Prostate gland (tissue), 2 donors: Measurements from ENCODE around the gene MAVS. TPM values are rescaled to one million over a fixed set of nuclear protein-coding genes. Genes with fewer than 3 reads are reported as not detected.
A peak's percentile ranks its signal among the peaks of the same experiment; 100 is the strongest.

Source experiments
- DNase-seq: peaks from one replicate; pipeline ENCODE4 v3.0.0-alpha.2; 2019; ENCODE audit warnings: low spot score
- H3K27ac ChIP-seq, 2 donors: fragments of 200-600 bp; sonication (generic); 2 replicates each; pipeline ENCODE4 v1.5.1; 2017 to 2019
- H3K27me3 ChIP-seq: fragments of 200-600 bp; sonication (generic); replicated peaks from 2 replicates; pipeline ENCODE4 v1.5.1; 2019; ENCODE audit not compliant: insufficient read depth
- H3K36me3 ChIP-seq, 2 donors: fragments of 200-600 bp; sonication (generic); 1 replicate in 1 of 2; 2 replicates in 1 of 2; pipeline versions ENCODE4 v1.5.1 to v1.8.1; 2017 to 2019
- H3K4me1 ChIP-seq: fragments of 200-600 bp; sonication (generic); replicated peaks from 2 replicates; pipeline ENCODE4 v1.5.1; 2019
- H3K4me3 ChIP-seq, 2 donors: fragments of 200-600 bp; sonication (generic); 2 replicates each; pipeline ENCODE4 v1.5.1; 2017 to 2019
- H3K9me3 ChIP-seq: fragments of 200-600 bp; sonication (generic); 2 replicates; pipeline ENCODE4 v1.5.1; 2017
- CTCF ChIP-seq, 4 experiments: fragments of 200-600 bp in 2 of 4; fragments of 450-650 bp in 2 of 4; sonication (generic) in 2 of 4; IDR thresholded peaks; 1 replicate in 3 of 4; 2 replicates in 1 of 4; pipeline ENCODE4 v1.5.1; 2016 to 2019; ENCODE audit warnings: antibody characterized with exemption in 4 of 4, mild to moderate bottlenecking in 2 of 4, moderate library complexity in 2 of 4
- POLR2A ChIP-seq: fragments of 450-650 bp; IDR thresholded peaks from one replicate; pipeline ENCODE4 v1.6.1; 2016; ENCODE audit warnings: antibody characterized with exemption, mild to moderate bottlenecking
- POLR2AphosphoS5 ChIP-seq: sonication (generic); formaldehyde crosslinking; IDR thresholded peaks from one replicate; pipeline ENCODE4 v1.6.1; 2017; ENCODE audit warnings: antibody characterized with exemption
- WGBS: methylation state at CpG from one replicate; pipeline ENCODE4 v1.1.5; 2018; 5-methylcytosine and 5-hydroxymethylcytosine counted together
- intact Hi-C: fragments of 100-400 bp; cut with DNase I; formaldehyde crosslinking; loops from one replicate; pipeline ENCODE4 v1.14.2; 2022
- total RNA-seq, 2 donors: library from RNA; depleted of rRNA; stranded (reverse); fragments of >200 nt; gene quantifications; one replicate each; pipeline ENCODE4 v1.1.0, GENCODE V29; 2016

Gene MAVS
- total RNA-seq, 2 donors from 2014 or later = 26.7 to 40.2 TPM

GRCh38 chr20:3819411-3820047, 27.1 kb upstream of the MAVS start:
- WGBS = 61% methylated on average over 20 of the region's 20 CpGs
- DNase-seq = no peak
- peak overlapping the region; percentile 59 to 63 for H3K4me3 ChIP-seq
- intact Hi-C loops = loop anchor here (1.0 to 2.0 kb wide), 2 partner anchors 27 to 33 kb away; partner anchors contain the start of genes CENPB and MAVS
- peak overlapping the region; percentile 99 for H3K27ac ChIP-seq
- peaks cover 0 to 6% of the 10 kb centered on the region in 2 donors for H3K36me3 ChIP-seq
- TF ChIP-seq POLR2AphosphoS5 (no peak), POLR2A (no peak), CTCF (IDR thresholded peaks at IDR 0.05) (no peak)
- H3K9me3 ChIP-seq = no peaks in the 10 kb centered on the region
- no peaks in the 10 kb centered on the region for H3K4me1 ChIP-seq
- H3K27me3 ChIP-seq = no peaks in the 10 kb centered on the region

GRCh38 chr20:3820048-3820900, 26.4 kb upstream of the MAVS start, which contains the start of gene AP5S1:
AP5S1 (plus strand) TSS chr20:3820547; CDS start chr20:3822118, 1,571 bp downstream.
- intact Hi-C loops = loop anchor here (1.0 to 2.0 kb wide), 2 partner anchors 27 to 34 kb away; partner anchors contain the start of genes CENPB and MAVS
- under 1% methylated on average over 83 of the region's 96 CpGs for WGBS
- Histone ChIP-seq H3K9me3 (no peaks in the 10 kb centered on the region), H3K27me3 (no peaks in the 10 kb centered on the region), H3K27ac (peak within 1 kb of the TSS; percentile 99), H3K4me3 (peak within 1 kb of the TSS; percentile 59 to 63), H3K4me1 (no peaks in the 10 kb centered on the region), H3K36me3 (peaks cover 0 to 6% of the 10 kb centered on the region in 2 donors)
- TF ChIP-seq POLR2A (peak; percentile 29), CTCF (IDR thresholded peaks at IDR 0.05) (peak; percentile 98 to 100 (median 100)), POLR2AphosphoS5 (peak; percentile 94)
- peak; percentile 97 for DNase-seq

- no peaks in the 10 kb centered on the region for H3K4me1 ChIP-seq
- TF ChIP-seq CTCF (IDR thresholded peaks at IDR 0.05) (no peak), POLR2AphosphoS5 (no peak), POLR2A (no peak)
- H3K36me3 ChIP-seq = peaks cover 0 to 6% of the 10 kb centered on the region in 2 donors
- DNase-seq = no peak
- WGBS = 42% methylated on average over 20 of the region's 20 CpGs
- H3K27me3 ChIP-seq = no peaks in the 10 kb centered on the region
- intact Hi-C loops = loop anchor here (1.0 to 2.0 kb wide), 2 partner anchors 26 to 35 kb away; partner anchors contain the start of genes CENPB and MAVS
- H3K4me3 ChIP-seq = peak overlapping the region; percentile 59 to 63
- H3K27ac ChIP-seq = peak overlapping the region; percentile 99
- H3K9me3 ChIP-seq = no peaks in the 10 kb centered on the region
These were observed 25.5 kb upstream of the MAVS start for GRCh38 chr20:3820901-3821727.

- intact Hi-C loops = loop anchor here (2.0 kb wide), 1 partner anchor 25 kb away; the partner anchor contains the start of gene MAVS
- peaks cover 0 to 6% of the 10 kb centered on the region in 2 donors for H3K36me3 ChIP-seq
- no peaks in the 10 kb centered on the region for H3K27me3 ChIP-seq
- no peak for DNase-seq
- no peaks in the 10 kb centered on the region for H3K4me1 ChIP-seq
- no peak overlapping the region for H3K27ac ChIP-seq
- no peaks in the 10 kb centered on the region for H3K9me3 ChIP-seq
- WGBS = 94% methylated on average over 14 of the region's 14 CpGs
- no peak overlapping the region for H3K4me3 ChIP-seq
- TF ChIP-seq CTCF (IDR thresholded peaks at IDR 0.05) (no peak), POLR2A (no peak), POLR2AphosphoS5 (no peak)
These were observed 24.6 kb upstream of the MAVS start for GRCh38 chr20:3821996-3822395.
